Measurements from ENCODE around the gene CADPS.

Gene CADPS

GRCh38 chr3:62718011-62718410 lies 157.2 kb downstream of the CADPS start:
- DNase-seq (ENCODE audit: low read depth in 2 of 2) = no peak
- H3K4me3 ChIP-seq (replicated peaks in 1 of 2; ENCODE audit: low read depth in 2 of 2, low read length in 2 of 2) = no peak overlapping the region
- no peak for TF ChIP-seq CTCF (IDR thresholded peaks at IDR 0.05; ENCODE audit: low read depth, low read length)

- DNase-seq (ENCODE audit: low read depth in 2 of 2) = no peak
- H3K4me3 ChIP-seq (replicated peaks in 1 of 2; ENCODE audit: low read depth in 2 of 2, low read length in 2 of 2) = no peak overlapping the region
- no peak for TF ChIP-seq CTCF (IDR thresholded peaks at IDR 0.05; ENCODE audit: low read depth, low read length)
Observed at GRCh38 chr3:62712746-62713145, 162.5 kb downstream of the CADPS start.

- H3K4me3 ChIP-seq (replicated peaks in 1 of 2; ENCODE audit: low read depth in 2 of 2, low read length in 2 of 2) = no peak overlapping the region
- no peak for TF ChIP-seq CTCF (IDR thresholded peaks at IDR 0.05; ENCODE audit: low read depth, low read length)
- no peak for DNase-seq (ENCODE audit: low read depth in 2 of 2)
Observed at GRCh38 chr3:62710751-62711150, 164.5 kb downstream of the CADPS start.

DNA sequence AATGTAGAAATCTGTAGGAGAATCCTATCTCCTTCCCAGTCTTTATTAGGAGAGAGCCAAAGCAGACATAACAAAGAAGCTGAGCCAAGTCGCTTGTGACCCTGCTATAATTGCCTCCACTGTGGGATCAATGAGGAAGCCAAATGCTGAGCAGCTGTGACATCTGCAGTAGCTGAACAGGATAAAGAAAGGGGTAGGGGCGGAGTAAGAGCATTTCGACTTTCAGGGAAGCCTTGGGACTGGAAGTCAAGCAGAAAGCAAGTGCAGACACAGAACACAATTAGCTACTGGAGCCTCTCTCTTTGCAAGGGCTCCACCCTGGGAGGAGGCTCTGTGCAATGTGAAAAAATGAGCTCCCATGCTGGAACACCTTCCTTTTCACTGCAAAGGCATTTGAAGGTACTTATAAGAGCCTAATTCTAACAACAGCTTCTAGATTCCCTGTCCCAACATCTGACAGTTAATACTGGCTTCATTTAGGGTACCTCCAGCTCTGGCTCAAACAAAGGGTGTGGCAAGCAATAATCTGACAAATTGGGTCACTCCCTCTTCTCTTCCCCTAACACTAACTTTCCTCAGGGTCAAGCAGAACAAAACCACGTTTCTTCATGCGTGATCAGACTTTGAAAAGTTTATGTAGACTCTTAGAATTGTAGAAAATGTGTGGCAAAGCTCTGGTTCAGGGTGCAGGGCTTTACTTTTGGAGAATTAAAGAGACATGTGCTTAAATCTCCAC lies 166.4 kb downstream of the CADPS start:
- no peak overlapping the region for H3K4me3 ChIP-seq (replicated peaks in 1 of 2; ENCODE audit: low read depth in 2 of 2, low read length in 2 of 2)
- no peak for TF ChIP-seq CTCF (IDR thresholded peaks at IDR 0.05; ENCODE audit: low read depth, low read length)
- DNase-seq (ENCODE audit: low read depth in 2 of 2) = no peak

DNA sequence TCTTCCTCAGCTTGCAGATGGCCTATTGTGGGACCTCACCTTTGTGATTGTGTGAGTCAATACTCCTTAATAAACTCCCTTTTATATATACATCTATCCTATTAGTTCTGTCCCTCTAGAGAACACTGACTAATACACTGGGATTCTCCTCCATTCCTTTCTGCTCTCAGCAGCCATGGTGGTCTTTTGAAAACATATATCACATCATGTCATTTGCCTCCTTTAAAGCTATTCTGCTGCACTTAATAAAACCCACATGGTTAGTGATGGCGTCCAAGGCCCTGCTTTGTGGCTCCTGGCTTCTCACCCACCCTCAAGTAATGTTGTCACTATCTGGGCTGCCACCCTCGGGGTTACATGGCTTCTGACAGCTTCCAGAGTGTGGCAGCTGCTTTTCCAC lies 169.5 kb downstream of the CADPS start:
- H3K4me3 ChIP-seq (replicated peaks in 1 of 2; ENCODE audit: low read depth in 2 of 2, low read length in 2 of 2) = no peak overlapping the region
- no peak for TF ChIP-seq CTCF (IDR thresholded peaks at IDR 0.05; ENCODE audit: low read depth, low read length)
- DNase-seq (ENCODE audit: low read depth in 2 of 2) = no peak

DNA sequence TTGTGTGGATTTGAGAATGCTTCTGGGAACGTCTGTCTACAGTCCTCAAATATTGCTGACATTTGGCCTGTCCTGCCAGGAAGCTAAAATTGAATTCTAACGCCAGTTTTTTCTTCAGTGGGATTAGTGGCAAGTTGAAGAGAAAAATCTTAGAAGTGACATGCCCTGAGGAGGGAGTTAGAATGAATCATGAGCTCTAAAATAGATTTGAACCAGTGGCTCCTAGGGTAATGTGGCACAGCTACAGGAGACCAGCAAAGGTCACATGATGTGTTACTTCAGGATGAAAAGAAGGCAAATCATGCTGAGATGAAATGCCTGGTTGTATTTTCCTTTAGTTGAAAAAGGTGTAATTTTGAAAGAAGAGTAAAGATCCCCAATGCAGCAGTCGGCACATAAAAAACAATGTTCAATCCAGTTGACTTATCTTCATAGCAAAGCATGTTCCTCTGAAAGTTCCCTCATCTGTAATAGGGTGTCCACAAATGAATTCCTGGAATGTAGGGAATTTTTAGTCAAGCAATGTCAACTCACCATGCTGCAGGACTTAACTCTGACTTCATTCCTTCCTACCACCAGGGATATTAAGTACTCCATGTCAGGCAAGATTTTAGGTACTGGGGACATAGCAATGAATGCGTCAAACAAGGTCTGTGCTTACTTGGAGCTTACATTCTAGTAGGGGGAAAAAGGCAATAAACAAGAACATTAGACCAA lies 171.6 kb downstream of the CADPS start:
- no peak for DNase-seq (ENCODE audit: low read depth in 2 of 2)
- H3K4me3 ChIP-seq (replicated peaks in 1 of 2; ENCODE audit: low read depth in 2 of 2, low read length in 2 of 2) = no peak overlapping the region
- TF ChIP-seq CTCF (IDR thresholded peaks at IDR 0.05; ENCODE audit: low read depth, low read length) = no peak

Measured in cardiac fibroblast (primary cell).